ENCODE measurements around the gene DCP2. TPM values are rescaled to one million over a fixed set of nuclear protein-coding genes. Genes with fewer than 3 reads are reported as not detected.
A peak's percentile ranks its signal among the peaks of the same experiment; 100 is the strongest.

Gene DCP2
- total and polyA plus RNA-seq, 5 donors from 2014 or later: 60.7 to 149 (median 67.0) TPM

- Mint-ChIP-seq H3K4me1 (peaks cover 8 to 22% (median 15%) of the 10 kb centered on the region in 4 donors), H3K27me3 (no peaks in the 10 kb centered on the region), H3K4me3 (no peak overlapping the region), H3K9me3 (peaks cover 0 to 1% (median 0%) of the 10 kb centered on the region in 7 donors), H3K36me3 (peaks cover 24% of the 10 kb centered on the region), H3K27ac (no peak overlapping the region)
- no peak overlapping the region for H3K4me3 ChIP-seq (ENCODE audit: low read depth, low read length)
- no peak for ATAC-seq (ENCODE audit: low read depth in 2 of 2)
- H3K4me1 ChIP-seq (ENCODE audit: control insufficient read depth, insufficient read depth, low read length, poor library complexity, severe bottlenecking): peaks cover 19% of the 10 kb centered on the region
- no peaks in the 10 kb centered on the region for H3K27me3 ChIP-seq (ENCODE audit: control insufficient read depth, insufficient read depth, low read length)
- no peaks in the 10 kb centered on the region for H3K9me3 ChIP-seq (ENCODE audit: control insufficient read depth in 2 of 2, low read length in 2 of 2)
- no peak overlapping the region for H3K27ac ChIP-seq (ENCODE audit: insufficient read depth, low read length, poor library complexity, severe bottlenecking)
- H3K36me3 ChIP-seq (ENCODE audit: control insufficient read depth, insufficient read depth, low read length): no peaks in the 10 kb centered on the region
- DNase-seq: no peak
These were observed 89.0 kb downstream of the DCP2 start for GRCh38 chr5:113065626-113066025.

- peak overlapping the region in 1 of 3 donors; percentile 43 for H3K27ac Mint-ChIP-seq
- H3K36me3 Mint-ChIP-seq: peaks cover 16% of the 10 kb centered on the region
- no peak overlapping the region for H3K4me3 ChIP-seq (ENCODE audit: low read depth, low read length)
- DNase-seq (no peak), ATAC-seq (ENCODE audit: low read depth in 2 of 2) (no peak)
- H3K4me1 ChIP-seq (ENCODE audit: control insufficient read depth, insufficient read depth, low read length, poor library complexity, severe bottlenecking): peaks cover 6% of the 10 kb centered on the region
- no peaks in the 10 kb centered on the region for H3K9me3 ChIP-seq (ENCODE audit: control insufficient read depth in 2 of 2, low read length in 2 of 2)
- no peak overlapping the region for H3K4me3 Mint-ChIP-seq
- H3K27me3 ChIP-seq (ENCODE audit: control insufficient read depth, insufficient read depth, low read length): no peaks in the 10 kb centered on the region
- no peaks in the 10 kb centered on the region for H3K36me3 ChIP-seq (ENCODE audit: control insufficient read depth, insufficient read depth, low read length)
- H3K4me1 Mint-ChIP-seq: peaks cover under 1 to 9% (median 4%) of the 10 kb centered on the region in 4 donors
- peaks cover 0 to 3% (median 0%) of the 10 kb centered on the region in 7 donors for H3K9me3 Mint-ChIP-seq
- H3K27ac ChIP-seq (ENCODE audit: insufficient read depth, low read length, poor library complexity, severe bottlenecking): no peak overlapping the region
- no peaks in the 10 kb centered on the region for H3K27me3 Mint-ChIP-seq
These were observed 91.2 kb downstream of the DCP2 start for GRCh38 chr5:113067635-113068344.

- H3K4me1 Mint-ChIP-seq: peaks cover 0 to 6% (median 0%) of the 10 kb centered on the region in 4 donors
- H3K36me3 Mint-ChIP-seq: peaks cover 17% of the 10 kb centered on the region
- no peak overlapping the region for H3K27ac ChIP-seq (ENCODE audit: insufficient read depth, low read length, poor library complexity, severe bottlenecking)
- no peaks in the 10 kb centered on the region for H3K9me3 ChIP-seq (ENCODE audit: control insufficient read depth in 2 of 2, low read length in 2 of 2)
- no peaks in the 10 kb centered on the region for H3K36me3 ChIP-seq (ENCODE audit: control insufficient read depth, insufficient read depth, low read length)
- no peak for DNase-seq
- H3K4me1 ChIP-seq (ENCODE audit: control insufficient read depth, insufficient read depth, low read length, poor library complexity, severe bottlenecking): no peaks in the 10 kb centered on the region
- ATAC-seq (ENCODE audit: low read depth in 2 of 2): no peak
- no peak overlapping the region for H3K4me3 Mint-ChIP-seq
- H3K4me3 ChIP-seq (ENCODE audit: low read depth, low read length): no peak overlapping the region
- no peaks in the 10 kb centered on the region for H3K27me3 ChIP-seq (ENCODE audit: control insufficient read depth, insufficient read depth, low read length)
- H3K27me3 Mint-ChIP-seq: no peaks in the 10 kb centered on the region
- peak overlapping the region in 2 of 3 donors; percentile 26 to 60 for H3K27ac Mint-ChIP-seq
- peaks cover 0 to 3% (median 0%) of the 10 kb centered on the region in 7 donors for H3K9me3 Mint-ChIP-seq
These were observed 92.0 kb downstream of the DCP2 start for GRCh38 chr5:113068559-113068958.

Other genes with a start within 250 kb of the DCP2 start
- 40.5 TPM for gene APC, start 238.9 kb upstream of the DCP2 start, total RNA-seq
- gene APC, start 238.9 kb upstream of the DCP2 start, polyA plus RNA-seq: 10 to 100 TPM in 3 of 4 donors, 1 to 10 TPM in 1; 7.6 to 21.7 (median 17.7) TPM
- 41.0 TPM for gene SRP19, start 115.5 kb upstream of the DCP2 start, total RNA-seq
- gene SRP19, start 115.5 kb upstream of the DCP2 start, polyA plus RNA-seq: 100 to 1,000 TPM; 171 to 215 (median 181) TPM
- 45.6 TPM for gene REEP5, start 54.6 kb upstream of the DCP2 start, total RNA-seq
- gene REEP5, start 54.6 kb upstream of the DCP2 start, polyA plus RNA-seq: 100 to 1,000 TPM in 1 of 4 donors, 10 to 100 TPM in 3; 76.7 to 170 (median 83.7) TPM